HG03442 (cell line): ENCODE data around the gene CDH5.
A peak's percentile ranks its signal among the peaks of the same experiment; 100 is the strongest.

ENCODE experiments used
- ATAC-seq: cut with Tn5 transposase; IDR thresholded peaks from one replicate; pipeline ENCODE4 v1.9.1; 2021; ENCODE audit warnings: mild to moderate bottlenecking, moderate library complexity; ENCODE audit not compliant: unreplicated experiment

The CDH5 gene

DNA sequence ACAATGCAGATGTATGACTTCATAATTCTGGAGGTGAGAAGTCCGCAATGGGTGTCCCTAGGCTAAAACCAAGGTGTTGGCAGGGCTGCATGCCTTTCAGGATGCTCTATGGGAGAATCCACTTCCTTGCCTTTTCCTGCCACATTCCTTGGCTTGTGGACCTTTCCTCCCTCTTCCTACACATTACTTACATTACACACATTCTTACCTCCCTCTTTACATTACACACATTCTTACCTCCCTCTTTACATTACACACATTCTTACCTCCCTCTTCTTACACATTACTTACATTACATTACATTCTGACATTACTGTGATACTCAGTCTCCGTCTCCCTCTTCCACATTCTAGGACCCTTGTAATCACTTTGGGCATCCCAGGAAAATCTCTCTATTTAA lies 14.2 kb upstream of the CDH5 start:
- no peak for ATAC-seq

DNA sequence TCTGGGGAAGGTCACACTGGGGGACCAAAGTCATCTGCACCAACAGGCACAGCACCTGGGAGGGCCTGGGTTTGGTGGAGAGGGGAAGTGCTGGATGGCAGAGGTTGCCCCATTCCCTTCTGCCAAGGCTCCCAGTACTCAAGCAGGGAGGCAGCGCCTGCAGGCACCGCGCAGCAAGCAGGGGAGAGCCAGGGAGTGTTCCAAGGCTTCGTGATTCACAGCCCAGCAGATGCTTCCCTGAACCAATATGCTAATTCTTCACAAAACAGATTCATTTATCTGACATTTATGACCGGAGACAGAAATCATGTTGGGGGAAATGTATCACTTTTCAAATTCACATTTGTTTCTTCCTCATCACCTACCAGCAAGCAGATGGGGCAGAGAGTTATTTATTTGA lies 13.4 kb upstream of the CDH5 start:
- ATAC-seq, result no peak

DNA sequence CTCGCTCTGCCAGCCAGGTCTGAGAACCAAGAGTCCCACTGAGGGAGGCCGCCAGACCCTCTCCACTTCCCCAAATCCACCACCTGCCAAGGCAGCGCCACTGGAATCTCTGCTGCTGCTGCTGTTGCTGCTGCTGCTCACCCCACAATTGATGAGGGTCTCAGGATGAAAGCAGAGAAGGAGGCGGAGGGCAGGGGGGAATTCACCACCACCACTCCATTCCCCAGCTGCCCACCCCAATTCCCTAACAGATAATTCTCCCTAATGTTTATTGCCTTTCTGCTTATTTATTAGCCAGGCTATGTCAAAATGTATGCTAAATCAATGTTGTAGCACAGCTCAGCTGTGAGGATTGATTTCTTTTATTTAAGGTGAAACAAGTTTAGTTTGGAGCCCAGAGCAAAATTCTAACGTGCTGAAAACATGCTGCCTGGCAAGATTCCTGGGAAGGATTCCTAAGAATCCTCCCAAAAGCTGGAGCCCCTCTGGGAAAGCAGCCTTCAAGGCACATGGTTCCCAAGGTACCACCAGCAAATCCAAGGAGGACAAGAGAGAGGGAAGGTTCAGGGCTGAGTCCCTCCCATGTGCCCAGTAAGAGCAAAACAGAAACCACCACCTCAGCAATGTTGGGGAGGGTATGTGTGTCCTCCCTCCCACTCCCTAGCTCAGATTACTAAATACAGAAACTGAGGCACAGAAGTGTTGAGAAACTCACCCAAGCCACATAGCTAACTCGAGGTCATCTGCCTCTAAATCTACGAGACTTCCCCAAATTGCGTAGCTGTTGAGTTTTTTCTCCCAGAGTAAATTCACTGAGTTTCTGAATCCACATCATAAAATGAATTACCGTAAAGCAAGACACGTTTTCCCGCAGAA lies 12.2 kb upstream of the CDH5 start:
- ATAC-seq, result no peak

DNA sequence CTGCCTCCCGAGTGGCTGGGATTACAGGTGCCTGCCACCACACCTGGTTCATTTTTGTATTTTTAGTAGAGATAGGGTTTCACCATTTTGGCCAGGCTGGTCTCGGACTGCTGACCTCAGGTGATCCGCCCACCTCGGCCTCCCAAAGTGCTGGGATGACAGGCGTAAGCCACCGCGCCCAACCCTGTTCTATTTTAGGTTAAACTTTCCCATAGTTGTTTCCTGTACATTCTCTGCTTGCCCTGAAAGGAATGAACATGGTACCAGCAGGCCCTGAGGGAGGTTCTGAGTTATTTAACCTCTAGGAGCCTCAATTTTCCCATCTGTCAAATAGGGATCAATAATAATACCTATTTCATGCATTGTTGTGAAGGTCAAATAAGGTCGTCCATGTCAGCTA lies 11.0 kb upstream of the CDH5 start:
- no peak for ATAC-seq

DNA sequence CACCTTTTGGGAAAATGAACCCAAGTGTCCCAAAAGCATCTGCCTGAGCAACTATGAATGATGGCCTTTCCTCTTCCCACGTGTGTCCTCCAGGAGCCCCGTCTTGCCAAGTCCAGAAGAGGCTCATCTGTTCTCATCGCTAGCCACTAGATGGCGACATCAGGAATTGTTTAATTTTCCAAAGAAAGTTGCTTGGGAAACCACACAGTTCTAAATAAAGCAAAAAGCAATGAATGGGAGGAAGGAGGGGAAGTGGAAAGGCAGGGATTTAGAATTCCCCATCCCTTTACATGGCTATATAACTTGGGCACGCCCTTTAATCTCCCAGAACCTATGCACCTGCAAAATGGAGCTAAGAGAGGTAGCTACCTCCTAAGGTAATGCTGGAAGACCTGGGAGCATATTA lies 9.0 kb upstream of the CDH5 start:
- ATAC-seq, result no peak

DNA sequence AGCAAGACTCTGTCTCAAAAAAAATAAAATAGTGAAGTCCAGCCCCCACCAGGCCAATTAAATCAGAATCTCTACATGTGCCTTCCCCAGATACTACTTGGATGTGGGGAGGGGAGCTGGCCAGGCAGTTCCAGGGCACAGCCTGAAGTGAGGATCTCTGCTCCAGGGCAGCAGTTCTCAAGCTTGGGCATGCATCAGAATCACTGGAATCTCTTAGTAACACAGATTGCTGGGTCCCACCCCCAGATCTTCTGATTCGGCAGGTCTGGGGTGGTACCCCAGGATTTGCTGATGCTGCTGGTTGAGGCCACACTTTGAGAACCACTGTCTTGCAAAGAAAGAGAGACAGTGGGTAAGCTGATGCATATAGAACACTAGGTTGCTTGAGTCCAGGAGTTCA lies 8.3 kb upstream of the CDH5 start:
- no peak for ATAC-seq

DNA sequence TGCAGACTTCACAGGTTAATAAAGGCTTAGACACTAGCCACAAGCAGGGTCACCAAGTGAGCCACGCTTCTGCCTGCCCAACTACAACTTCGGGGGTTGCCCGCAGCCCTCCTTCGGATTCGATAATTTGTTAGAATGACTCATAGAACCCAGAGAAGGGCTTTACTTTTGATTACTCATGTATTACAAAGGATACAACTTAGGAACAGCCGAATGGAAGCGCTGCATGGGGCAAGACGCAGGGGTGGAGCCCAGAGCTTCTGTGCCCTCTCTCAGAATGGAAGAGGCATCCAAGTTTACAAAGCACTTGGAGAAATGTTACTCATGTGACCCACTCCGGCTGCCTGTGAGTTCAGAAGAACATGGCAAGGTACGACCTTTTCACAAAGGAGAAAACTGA lies 7.5 kb upstream of the CDH5 start:
- ATAC-seq, result no peak

DNA sequence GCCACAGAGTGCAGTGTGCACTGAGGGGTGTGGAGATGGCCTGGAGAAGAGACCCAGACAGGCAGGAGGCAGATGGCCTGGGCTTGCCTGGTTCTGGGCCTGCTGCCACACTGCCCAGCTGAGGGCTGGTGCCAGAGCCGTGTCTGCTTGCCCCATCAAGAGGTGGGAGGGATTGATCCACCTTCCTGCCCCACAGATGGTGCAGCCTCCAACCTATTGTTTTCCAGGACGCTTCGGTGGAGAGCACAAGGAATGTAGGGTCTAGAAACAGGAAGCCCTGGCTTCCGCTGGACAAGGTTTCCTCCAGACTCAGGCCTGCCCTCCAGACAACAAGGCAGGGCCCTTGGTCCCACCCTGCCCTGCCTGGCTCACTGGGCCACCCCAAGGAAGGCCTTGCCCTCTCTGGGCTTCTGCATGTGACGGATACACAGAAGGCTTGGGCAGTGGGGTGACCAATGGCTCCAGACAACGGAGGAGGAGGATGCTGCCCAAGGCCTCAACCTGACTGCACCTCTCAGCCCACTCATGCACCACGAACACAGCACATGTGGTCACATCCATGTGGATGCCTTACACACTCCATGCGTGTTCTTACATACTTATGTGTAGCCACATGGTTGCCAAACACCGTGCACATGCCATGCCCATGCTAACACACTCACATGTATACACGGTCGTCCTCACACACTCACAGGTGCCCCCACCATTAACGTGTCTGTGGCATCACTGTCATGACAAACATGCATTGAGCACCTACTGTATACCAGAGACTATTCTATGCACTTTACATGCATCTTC lies 6.5 kb upstream of the CDH5 start:
- no peak for ATAC-seq

DNA sequence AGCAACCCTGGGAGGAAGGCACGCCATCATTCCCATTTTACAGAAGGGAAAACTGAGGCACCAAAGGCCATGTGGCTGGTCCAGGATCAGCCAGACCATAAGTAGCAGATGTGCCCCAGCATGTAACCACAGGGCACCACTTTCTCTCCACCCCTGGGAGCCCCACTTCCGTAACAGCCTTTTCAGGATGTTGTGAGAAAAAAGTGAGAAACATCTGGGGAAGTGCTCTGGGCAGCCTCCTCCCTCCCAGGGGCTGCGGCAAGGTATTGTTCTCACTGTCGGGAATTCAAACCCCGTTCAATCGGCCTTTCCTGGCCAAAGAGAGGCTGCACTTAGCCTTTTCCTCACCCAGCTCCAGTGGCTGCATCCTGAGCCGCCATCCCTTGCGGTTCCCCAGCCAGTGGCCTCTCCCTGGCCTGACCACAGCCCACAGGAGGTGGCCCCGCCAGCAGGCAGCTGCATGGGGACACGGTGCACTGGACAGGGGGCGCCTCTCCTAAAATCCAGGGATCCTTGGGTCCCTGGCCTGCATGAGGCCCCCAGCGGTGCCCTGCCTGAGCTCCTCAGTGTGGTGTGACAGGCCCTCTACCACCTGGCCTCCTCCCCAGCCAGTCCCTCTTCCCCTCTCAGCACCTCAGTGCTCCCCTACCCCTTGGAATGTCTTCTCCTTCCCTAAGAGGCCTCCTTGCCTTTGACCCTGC lies 5.7 kb upstream of the CDH5 start:
- ATAC-seq, result no peak

DNA sequence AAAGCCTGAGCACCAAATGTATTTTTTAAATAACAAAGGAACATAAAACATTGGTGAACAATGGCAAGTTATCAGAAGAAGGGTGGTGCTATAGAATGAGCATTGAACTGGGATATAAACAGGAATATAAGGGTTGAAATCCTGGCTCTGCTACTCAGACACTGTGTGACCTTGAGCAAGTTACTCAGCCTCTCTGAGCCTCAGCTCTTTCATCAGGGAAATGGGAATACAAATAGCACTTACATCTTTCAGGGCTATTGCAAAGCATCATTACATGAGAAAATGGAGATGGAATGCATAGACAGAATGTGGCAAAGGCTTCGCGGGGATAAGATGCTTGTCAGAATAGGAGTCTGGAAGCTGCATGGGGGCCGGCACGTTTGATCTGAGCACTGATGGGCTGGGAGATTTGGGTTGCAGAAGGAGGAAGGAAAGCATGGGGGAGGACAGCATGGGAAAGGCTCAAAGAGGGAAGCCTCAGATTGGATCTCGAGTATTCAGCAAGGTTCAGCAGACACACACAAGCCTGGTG lies 4.8 kb upstream of the CDH5 start:
- no peak for ATAC-seq

DNA sequence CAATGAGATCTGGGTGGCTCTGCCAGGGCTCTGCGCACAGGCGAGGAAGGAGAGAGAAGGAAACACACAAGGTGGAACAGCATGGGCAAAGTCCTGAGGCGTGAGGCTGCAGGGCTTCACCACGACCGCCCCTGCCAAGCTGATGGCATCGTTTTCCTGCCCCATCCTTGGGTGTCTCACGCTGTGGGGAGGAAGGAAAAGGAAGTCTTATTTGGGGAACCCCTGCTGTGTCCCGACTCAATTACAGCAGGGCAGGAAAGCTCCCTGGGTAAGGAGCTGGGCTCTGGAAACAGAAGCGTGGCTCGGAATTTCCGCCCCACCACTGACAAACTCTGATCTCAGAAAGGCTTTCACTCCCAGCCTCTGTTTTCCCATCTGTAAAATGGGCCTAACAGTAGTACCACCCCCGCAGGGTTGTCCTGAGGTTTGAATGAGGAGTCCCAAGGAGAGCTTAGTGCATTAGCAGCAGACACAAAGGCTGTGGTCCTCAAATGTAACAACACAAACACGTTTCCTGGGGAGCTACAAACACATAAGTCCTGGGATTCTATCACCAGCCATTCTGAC lies 3.2 kb upstream of the CDH5 start:
- no peak for ATAC-seq

DNA sequence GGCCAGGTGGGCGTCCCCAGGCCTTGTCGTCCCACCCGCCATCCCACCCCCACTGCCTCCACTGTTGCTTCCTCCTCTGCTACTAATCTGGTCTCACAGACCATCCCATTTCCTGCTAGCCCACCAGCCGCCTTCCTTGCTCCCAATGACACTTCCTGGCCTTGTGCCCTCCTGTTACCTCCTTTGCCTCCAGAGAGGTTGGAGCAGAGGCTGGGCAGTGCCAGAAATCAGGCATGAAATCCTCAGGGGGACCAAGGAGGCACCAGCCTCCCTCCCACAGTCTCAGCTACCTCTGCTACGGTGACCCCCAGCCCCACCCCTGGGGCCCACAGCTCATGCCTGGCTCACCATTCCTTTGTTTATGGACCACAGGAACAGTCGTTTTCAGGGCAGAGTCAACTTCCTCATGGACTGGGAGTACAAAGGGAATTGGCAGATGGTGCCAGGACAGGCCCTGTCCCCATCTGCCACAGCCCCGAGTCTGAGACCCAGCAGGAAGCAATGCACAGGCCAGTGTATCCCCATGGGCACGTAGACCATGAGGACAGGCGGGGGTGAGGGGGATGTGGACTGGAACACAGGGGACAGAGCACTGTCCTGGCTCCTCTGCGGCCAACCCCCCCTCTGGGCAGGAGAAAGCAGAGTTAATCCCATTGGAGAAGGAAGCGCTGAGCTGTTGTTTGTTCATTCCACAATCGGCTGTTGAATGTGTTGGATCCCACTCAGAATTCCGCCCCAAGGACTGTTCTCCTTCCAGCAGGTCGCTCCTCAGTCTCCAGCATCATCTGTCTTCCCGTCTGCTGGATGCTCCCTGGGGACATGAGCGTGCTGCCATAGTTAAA lies 2.2 kb upstream of the CDH5 start:
- ATAC-seq, result no peak

DNA sequence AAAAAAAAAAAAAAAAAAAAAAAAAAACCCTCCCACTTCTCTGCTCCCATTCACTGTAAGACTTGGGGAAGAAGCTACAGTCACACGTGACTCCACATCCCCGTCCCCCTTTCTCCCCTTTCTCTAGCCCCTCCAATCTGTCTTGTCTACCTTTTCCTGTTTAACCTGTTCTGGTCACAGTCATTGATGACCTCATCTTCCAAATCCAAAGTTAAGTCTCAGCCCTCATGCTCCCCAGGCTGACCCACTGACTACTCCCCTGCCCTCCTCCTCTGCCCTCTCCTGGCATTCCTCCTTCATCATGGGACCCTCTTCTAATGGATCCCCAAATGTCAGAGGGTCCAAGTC lies 1.6 kb upstream of the CDH5 start:
- no peak for ATAC-seq

DNA sequence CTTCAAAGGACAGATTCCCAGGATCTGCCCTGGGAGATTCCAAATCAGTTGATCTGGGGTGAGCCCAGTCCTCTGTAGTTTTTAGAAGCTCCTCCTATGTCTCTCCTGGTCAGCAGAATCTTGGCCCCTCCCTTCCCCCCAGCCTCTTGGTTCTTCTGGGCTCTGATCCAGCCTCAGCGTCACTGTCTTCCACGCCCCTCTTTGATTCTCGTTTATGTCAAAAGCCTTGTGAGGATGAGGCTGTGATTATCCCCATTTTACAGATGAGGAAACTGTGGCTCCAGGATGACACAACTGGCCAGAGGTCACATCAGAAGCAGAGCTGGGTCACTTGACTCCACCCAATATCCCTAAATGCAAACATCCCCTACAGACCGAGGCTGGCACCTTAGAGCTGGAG lies 840 bp upstream of the CDH5 start:
- no peak for ATAC-seq

DNA sequence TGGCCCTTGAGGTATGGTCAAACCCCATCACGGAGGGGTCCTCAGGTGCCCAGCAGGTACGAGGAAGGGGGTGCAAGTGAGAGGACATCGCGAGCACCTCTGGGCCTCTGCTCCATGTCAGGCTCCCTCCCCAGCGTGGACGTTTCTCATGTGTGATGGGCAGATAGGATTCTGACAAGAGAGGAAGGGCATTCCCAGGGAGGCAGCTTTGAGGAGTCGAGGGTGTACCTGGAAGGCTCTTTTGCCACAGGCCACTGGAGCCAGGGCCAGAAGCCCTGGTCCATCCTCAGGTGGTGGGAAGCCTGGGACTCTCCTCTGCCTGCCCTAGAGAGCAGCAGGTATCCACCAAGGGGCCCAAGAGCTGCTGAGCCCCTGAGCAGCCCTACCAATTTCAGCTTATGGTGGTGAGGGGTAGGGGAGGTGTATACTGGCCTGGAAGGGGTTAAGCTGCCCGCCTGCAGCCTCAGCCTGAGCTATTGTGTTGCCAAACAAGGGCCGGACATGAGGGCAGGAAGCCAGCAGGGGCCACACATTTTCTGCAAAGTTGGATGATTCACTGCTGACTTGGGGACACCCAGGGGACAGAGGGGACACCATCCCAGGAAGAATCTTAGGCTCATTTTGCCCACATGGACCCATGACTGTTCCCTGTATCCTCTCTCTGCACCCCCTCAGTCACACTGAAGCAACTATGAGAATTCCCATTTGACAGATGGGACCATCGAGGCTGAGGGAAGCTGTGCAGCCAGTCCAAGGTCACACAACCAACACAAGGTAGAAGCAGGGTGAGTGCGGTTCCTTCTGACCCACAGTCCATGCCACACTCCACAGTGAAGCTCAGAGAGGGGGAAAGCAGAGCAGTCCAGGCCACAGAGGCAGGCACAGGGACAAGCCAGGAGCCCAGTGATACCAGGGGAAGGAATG lies 1.7 kb downstream of the CDH5 start:
- ATAC-seq, result no peak

DNA sequence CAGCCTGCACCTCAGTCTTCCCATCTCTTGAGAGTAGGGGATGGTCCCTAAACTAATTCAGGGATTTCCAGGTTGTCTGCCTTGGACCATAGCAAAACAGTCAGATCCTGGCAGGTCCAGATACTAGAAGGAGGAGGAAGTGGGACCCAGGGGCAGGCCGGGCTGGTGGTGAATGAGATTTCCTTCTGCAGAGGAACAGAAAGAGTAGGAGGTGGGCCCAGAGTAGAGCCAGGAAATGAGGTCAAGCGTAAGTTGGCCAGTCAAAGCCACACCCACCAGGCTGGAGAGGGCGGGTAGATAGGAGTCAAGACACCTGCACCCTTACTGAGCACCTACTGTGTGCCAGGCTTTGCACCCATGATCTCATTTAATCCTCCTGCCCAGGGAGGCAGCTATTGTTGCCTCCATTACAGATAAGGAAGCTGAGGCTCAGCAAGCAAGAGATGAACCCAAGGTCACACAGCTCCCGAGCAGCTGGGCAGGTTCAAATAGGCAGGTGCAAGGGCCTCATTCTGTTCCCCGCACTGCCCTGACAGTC lies 2.6 kb downstream of the CDH5 start:
- ATAC-seq, result peak; percentile 65

DNA sequence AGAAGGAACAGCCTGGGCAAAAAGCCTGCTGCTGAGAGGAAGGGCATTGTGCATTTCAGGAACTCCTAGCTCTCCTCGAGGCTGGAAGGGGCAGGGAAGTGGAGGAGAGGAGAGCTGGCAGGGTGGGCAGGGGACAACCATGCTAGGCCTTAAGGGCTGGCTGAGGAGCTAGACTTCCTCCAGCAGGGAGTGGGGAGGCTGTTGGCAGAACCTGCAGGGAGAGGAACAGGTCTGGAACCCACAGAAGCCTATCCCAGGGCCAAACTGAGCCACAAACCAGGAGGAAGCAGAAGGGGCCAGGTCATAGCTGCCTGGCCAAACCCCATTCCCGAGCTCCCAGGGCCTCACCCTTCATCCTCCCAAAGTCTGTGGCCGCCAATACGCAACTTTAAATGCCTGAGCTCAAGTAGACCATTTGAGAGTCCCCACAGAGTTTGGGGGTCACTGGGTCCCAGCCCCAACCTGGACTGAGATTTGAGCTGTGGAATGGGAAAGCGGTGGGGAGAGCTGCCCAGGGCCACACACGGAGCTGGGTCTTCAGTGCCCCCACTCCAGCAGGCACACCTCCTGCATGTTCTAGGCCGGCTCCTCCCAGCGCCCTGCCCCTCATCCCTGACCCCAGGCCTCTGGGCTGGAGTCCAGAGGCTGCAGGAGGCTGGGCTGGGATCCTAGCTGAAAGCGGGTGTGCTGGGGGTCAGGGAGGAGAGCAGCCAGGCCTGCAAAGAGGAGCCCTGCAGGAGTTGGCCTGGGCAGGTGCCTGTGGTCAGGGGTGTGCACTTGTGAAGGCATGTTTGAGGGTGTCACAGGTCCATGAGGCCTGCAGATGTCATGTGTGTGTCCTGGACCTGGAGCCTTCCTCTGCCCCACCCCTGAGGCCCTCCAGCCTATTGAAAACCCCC lies 4.5 kb downstream of the CDH5 start:
- ATAC-seq, result no peak
